Thyroid gland (tissue), 4 donors: ENCODE results near the gene PTPRN2.

Experiments used
- CTCF ChIP-seq, 6 experiments: fragments of 200-600 bp in 3 of 6; fragments of 450-650 bp in 3 of 6; sonication (generic) in 3 of 6; IDR thresholded peaks; one replicate each; pipeline ENCODE4 v1.5.1; 2016 to 2019; ENCODE audit warnings: antibody characterized with exemption in 6 of 6, mild to moderate bottlenecking in 2 of 6, inconsistent platforms in 1 of 6, moderate library complexity in 1 of 6
- POLR2A ChIP-seq, 2 donors: fragments of 450-650 bp; IDR thresholded peaks; one replicate each; pipeline ENCODE4 v1.6.1; 2017; ENCODE audit warnings: antibody characterized with exemption in 2 of 2, mild to moderate bottlenecking in 2 of 2, moderate library complexity in 1 of 2

GRCh38 chr7:157693071-157693520, 894.5 kb downstream of the PTPRN2 start:
- TF ChIP-seq CTCF (IDR thresholded peaks at IDR 0.05) (no peak), POLR2A (IDR thresholded peaks at IDR 0.05) (no peak)
